ENCODE data around the gene FAM184B. TPM values are rescaled to one million over a fixed set of nuclear protein-coding genes. Genes with fewer than 3 reads are reported as not detected.

FAM184B gene
- total RNA-seq, 1 donor, result not detected

GRCh38 chr4:17682222-17682566, 99.2 kb downstream of the FAM184B start:
- Histone ChIP-seq H3K36me3 (ENCODE audit: insufficient read depth, low read length) (no peaks in the 10 kb centered on the region), H3K9me3 (ENCODE audit: low read depth, low read length) (no peaks in the 10 kb centered on the region), H3K4me1 (ENCODE audit: insufficient read depth, low read length) (no peaks in the 10 kb centered on the region), H4K20me1 (ENCODE audit: insufficient read depth, low read length) (no peaks in the 10 kb centered on the region), H2AFZ (ENCODE audit: low read length) (no peak overlapping the region), H3K4me3 (ENCODE audit: insufficient read depth, low read length) (no peak overlapping the region), H3K79me2 (ENCODE audit: insufficient read depth, low read length) (no peaks in the 10 kb centered on the region), H3K27ac (ENCODE audit: low read depth, low read length) (no peak overlapping the region), H3K27me3 (ENCODE audit: insufficient read depth, low read length) (no peaks in the 10 kb centered on the region), H3K4me2 (ENCODE audit: insufficient read depth, low read length) (no peak overlapping the region)
- no peak for TF ChIP-seq CTCF (IDR thresholded peaks at IDR 0.05; ENCODE audit: extremely low read depth, low read depth, low read length)
- DNase-seq (ENCODE audit: insufficient read length, low spot score, missing footprints), result no peak

DNA sequence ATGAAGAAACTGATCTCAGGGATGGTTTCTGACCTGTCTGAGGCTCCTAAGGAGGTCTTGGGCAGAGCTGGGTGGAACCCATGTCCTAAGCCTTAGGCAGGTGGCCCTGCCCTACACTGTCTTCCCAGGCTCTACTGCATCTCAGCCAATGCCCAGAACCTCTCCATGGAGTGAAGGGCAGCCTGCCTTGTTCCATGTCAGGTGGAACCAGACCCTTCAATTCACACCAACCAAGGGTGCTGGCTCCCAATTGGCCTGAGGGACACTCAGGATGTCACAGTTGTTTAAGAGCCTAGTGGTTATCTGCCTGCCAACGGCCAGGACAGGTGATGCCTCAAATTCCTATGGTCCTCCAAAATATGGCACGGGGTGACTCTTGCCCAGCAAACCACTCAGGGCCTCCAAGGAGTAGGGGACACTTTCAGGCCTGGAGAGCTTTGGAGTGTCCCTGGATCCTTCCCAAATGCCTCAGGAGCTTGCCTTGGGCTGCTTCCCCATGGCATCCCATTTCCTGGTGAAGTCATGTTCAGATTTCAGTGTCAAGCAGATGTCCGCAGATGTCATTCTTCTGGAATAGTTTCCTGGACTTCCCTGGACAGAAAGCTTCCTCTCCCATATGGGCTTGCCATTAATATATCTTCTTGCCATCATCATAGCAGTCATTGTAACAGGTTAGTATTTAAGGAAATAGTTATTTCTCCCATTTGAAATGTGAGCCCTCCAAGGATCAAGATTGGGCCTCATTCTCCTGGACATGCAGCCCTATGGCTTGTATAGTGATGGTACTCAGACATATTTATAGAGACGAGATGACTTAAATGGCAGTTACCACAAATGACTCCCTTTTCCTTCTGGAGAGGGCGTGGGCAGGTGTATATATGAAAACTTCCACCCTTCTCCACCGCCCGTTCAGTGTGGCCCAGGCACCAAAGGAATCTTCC, 99.9 kb downstream of the FAM184B start:
- DNase-seq (ENCODE audit: insufficient read length, low spot score, missing footprints), result no peak
- Histone ChIP-seq H3K4me1 (ENCODE audit: insufficient read depth, low read length) (no peaks in the 10 kb centered on the region), H3K4me3 (ENCODE audit: insufficient read depth, low read length) (no peak overlapping the region), H3K27me3 (ENCODE audit: insufficient read depth, low read length) (no peaks in the 10 kb centered on the region), H3K27ac (ENCODE audit: low read depth, low read length) (no peak overlapping the region), H2AFZ (ENCODE audit: low read length) (no peak overlapping the region), H3K79me2 (ENCODE audit: insufficient read depth, low read length) (no peaks in the 10 kb centered on the region), H3K9me3 (ENCODE audit: low read depth, low read length) (no peaks in the 10 kb centered on the region), H3K4me2 (ENCODE audit: insufficient read depth, low read length) (no peak overlapping the region), H4K20me1 (ENCODE audit: insufficient read depth, low read length) (no peaks in the 10 kb centered on the region), H3K36me3 (ENCODE audit: insufficient read depth, low read length) (no peaks in the 10 kb centered on the region)
- TF ChIP-seq CTCF (IDR thresholded peaks at IDR 0.05; ENCODE audit: extremely low read depth, low read depth, low read length), result no peak

DNA sequence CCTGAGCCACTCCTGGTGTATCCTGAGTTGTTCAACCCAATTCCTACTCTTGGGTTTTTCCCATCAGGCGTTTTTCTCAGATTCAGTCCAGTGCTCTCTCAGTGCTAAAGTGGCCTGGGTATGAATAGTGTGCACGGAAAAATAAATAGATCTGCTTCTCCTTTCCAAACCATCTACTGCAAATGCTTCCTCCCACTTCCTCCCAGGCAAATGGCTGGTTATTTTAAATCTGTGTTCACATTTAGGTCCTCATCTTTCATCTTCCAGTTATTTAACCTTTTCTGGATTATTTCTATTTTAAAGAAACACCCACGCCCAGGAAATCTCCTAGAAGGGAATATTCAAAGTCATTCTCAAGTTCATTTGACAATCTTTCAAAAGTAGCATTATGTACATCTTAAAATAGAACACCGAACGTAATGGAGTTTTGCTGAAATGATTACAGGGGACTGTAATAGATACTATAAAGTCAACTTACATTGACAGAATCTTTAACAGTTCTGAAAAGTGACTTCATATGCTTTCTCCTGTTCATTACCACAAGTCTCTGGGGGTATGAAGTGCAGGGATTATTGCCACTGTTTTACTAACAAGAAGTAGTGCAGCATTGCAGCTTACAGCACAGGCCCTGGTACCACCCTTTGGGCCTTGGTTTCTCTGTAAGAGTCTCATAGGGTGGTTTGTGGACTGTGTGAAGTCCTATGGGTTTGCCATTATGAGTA, 100.7 kb downstream of the FAM184B start:
- Histone ChIP-seq H2AFZ (ENCODE audit: low read length) (no peak overlapping the region), H3K27ac (ENCODE audit: low read depth, low read length) (no peak overlapping the region), H3K36me3 (ENCODE audit: insufficient read depth, low read length) (no peaks in the 10 kb centered on the region), H3K4me1 (ENCODE audit: insufficient read depth, low read length) (no peaks in the 10 kb centered on the region), H4K20me1 (ENCODE audit: insufficient read depth, low read length) (no peaks in the 10 kb centered on the region), H3K79me2 (ENCODE audit: insufficient read depth, low read length) (no peaks in the 10 kb centered on the region), H3K27me3 (ENCODE audit: insufficient read depth, low read length) (no peaks in the 10 kb centered on the region), H3K4me3 (ENCODE audit: insufficient read depth, low read length) (no peak overlapping the region), H3K9me3 (ENCODE audit: low read depth, low read length) (no peaks in the 10 kb centered on the region), H3K4me2 (ENCODE audit: insufficient read depth, low read length) (no peak overlapping the region)
- DNase-seq (ENCODE audit: insufficient read length, low spot score, missing footprints), result no peak
- no peak for TF ChIP-seq CTCF (IDR thresholded peaks at IDR 0.05; ENCODE audit: extremely low read depth, low read depth, low read length)

- Histone ChIP-seq H3K4me1 (ENCODE audit: insufficient read depth, low read length) (no peaks in the 10 kb centered on the region), H3K79me2 (ENCODE audit: insufficient read depth, low read length) (no peaks in the 10 kb centered on the region), H2AFZ (ENCODE audit: low read length) (no peak overlapping the region), H3K36me3 (ENCODE audit: insufficient read depth, low read length) (no peaks in the 10 kb centered on the region), H3K4me3 (ENCODE audit: insufficient read depth, low read length) (no peak overlapping the region), H3K4me2 (ENCODE audit: insufficient read depth, low read length) (no peak overlapping the region), H3K9me3 (ENCODE audit: low read depth, low read length) (no peaks in the 10 kb centered on the region), H4K20me1 (ENCODE audit: insufficient read depth, low read length) (no peaks in the 10 kb centered on the region), H3K27ac (ENCODE audit: low read depth, low read length) (no peak overlapping the region), H3K27me3 (ENCODE audit: insufficient read depth, low read length) (peaks cover 3% of the 10 kb centered on the region)
- DNase-seq (ENCODE audit: insufficient read length, low spot score, missing footprints), result no peak
- TF ChIP-seq CTCF (IDR thresholded peaks at IDR 0.05; ENCODE audit: extremely low read depth, low read depth, low read length), result no peak
Measured at GRCh38 chr4:17670423-17670822, 111.0 kb downstream of the FAM184B start.

All from osteoblast (primary cell).